Measurements from ENCODE around the gene KCNK1. TPM values are rescaled to one million over a fixed set of nuclear protein-coding genes. Genes with fewer than 3 reads are reported as not detected.

The KCNK1 gene
- total and polyA plus RNA-seq, 4 experiments from 2014 or later, result not detected

DNA sequence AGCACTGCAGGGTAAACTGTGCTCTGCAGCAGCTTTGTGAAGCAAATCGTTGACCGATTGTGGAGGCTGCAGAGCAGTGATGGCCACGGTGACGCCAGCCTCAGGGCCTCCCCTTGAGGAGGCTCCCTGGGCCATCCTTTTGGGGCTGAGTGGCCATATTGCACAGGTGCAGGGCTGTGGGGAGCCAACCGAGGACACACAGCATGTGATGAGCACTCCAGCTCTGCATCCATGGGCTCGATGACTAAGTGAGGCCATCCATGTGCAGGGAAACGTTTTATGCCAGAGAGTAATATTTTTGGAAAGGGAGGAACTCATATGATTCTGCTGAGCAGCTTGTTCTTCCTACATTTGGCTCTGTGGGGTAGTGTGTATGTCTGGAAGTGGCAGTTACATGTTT lies 24.6 kb downstream of the KCNK1 start:
- H3K9me3 Mint-ChIP-seq, result peaks cover 0 to 7% (median 0%) of the 10 kb centered on the region in 8 donors
- Histone ChIP-seq H3K9me3 (ENCODE audit: control insufficient read depth in 1 of 2, low read length in 2 of 2) (no peaks in the 10 kb centered on the region), H3K27ac (ENCODE audit: low read depth, low read length) (no peak overlapping the region), H3K4me1 (ENCODE audit: insufficient read depth, low read length) (no peaks in the 10 kb centered on the region), H3K36me3 (ENCODE audit: insufficient read depth, low read length) (no peaks in the 10 kb centered on the region), H3K4me3 (ENCODE audit: low read length in 2 of 2) (no peak overlapping the region), H3K27me3 (ENCODE audit: insufficient read depth, low read length) (no peaks in the 10 kb centered on the region)
- POLR2A ChIA-PET (ENCODE audit: partially characterized antibody), result no interaction called here
- intact Hi-C loops (cut with micrococcal nuclease), result no loop called here
- no peaks in the 10 kb centered on the region for H3K4me1 Mint-ChIP-seq
- DNase-seq, result no peak
- no peak overlapping the region for H3K27ac Mint-ChIP-seq
- no peaks in the 10 kb centered on the region for H3K36me3 Mint-ChIP-seq
- no peak overlapping the region for H3K4me3 Mint-ChIP-seq
- peaks cover 9 to 13% of the 10 kb centered on the region in 2 donors for H3K27me3 Mint-ChIP-seq
- CTCF ChIA-PET (ENCODE audit: partially characterized antibody), result interaction anchor here (0.7 kb wide), 1 partner anchor 9 kb away, joined by 4 read pairs; no protein-coding TSS in a partner anchor

DNA sequence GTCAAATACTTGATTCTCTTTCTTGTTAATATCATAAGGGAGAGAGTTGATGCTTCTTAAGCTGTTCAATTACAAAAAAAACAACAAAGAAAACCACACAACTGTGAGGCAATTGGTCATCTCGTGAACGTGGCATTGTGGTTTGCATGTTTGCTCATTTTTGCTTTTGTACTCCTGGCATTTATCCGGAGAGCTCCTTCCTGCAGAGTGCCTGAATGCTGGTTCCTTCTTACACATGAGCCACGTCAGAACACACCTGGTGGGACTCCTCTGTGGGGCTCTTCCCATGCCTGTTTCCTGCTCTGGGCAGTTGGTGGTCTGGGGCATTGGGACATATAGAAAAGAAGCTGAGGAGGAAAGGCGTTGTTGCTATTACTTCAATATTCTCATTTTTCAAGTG lies 25.7 kb downstream of the KCNK1 start:
- H3K9me3 Mint-ChIP-seq, result peaks cover 0 to 10% (median 0%) of the 10 kb centered on the region in 8 donors
- peaks cover 9 to 11% of the 10 kb centered on the region in 2 donors for H3K27me3 Mint-ChIP-seq
- H3K36me3 Mint-ChIP-seq, result no peaks in the 10 kb centered on the region
- ChIA-PET CTCF (ENCODE audit: partially characterized antibody) (no interaction called here), POLR2A (ENCODE audit: partially characterized antibody) (no interaction called here)
- no peak overlapping the region for H3K27ac Mint-ChIP-seq
- Histone ChIP-seq H3K4me3 (ENCODE audit: low read length in 2 of 2) (no peak overlapping the region), H3K9me3 (ENCODE audit: control insufficient read depth in 1 of 2, low read length in 2 of 2) (no peaks in the 10 kb centered on the region), H3K27ac (ENCODE audit: low read depth, low read length) (no peak overlapping the region), H3K4me1 (ENCODE audit: insufficient read depth, low read length) (no peaks in the 10 kb centered on the region), H3K36me3 (ENCODE audit: insufficient read depth, low read length) (no peaks in the 10 kb centered on the region), H3K27me3 (ENCODE audit: insufficient read depth, low read length) (no peaks in the 10 kb centered on the region)
- H3K4me1 Mint-ChIP-seq, result no peaks in the 10 kb centered on the region
- no peak for DNase-seq
- H3K4me3 Mint-ChIP-seq, result no peak overlapping the region
- intact Hi-C loops (cut with micrococcal nuclease), result no loop called here

DNA sequence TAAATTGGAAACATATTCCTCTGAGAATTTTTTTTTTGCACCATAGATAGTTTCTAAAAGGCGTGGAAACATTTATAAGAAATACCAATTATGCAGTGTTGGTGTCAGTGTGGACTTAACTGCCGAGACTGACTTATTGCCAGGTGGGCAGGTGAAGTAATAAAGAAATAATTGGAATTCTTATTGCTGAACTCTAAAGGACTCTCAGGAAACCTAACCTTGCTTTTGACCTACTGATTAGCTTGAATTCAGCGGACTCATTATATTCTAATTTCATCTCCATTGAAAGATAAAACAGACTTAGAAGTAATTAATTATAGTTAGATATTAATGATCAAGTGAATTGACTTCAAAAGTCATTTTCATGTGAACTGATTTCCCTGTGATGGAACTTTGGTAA lies 26.3 kb downstream of the KCNK1 start:
- Mint-ChIP-seq H3K4me3 (no peak overlapping the region), H3K9me3 (peaks cover 0 to 10% (median 0%) of the 10 kb centered on the region in 8 donors), H3K27ac (no peak overlapping the region), H3K27me3 (peaks cover 9 to 11% of the 10 kb centered on the region in 2 donors), H3K36me3 (no peaks in the 10 kb centered on the region), H3K4me1 (no peaks in the 10 kb centered on the region)
- H3K27me3 ChIP-seq (ENCODE audit: insufficient read depth, low read length), result no peaks in the 10 kb centered on the region
- no peaks in the 10 kb centered on the region for H3K9me3 ChIP-seq (ENCODE audit: control insufficient read depth in 1 of 2, low read length in 2 of 2)
- ChIA-PET CTCF (ENCODE audit: partially characterized antibody) (no interaction called here), POLR2A (ENCODE audit: partially characterized antibody) (no interaction called here)
- H3K4me3 ChIP-seq (ENCODE audit: low read length in 2 of 2), result no peak overlapping the region
- no peak for DNase-seq
- intact Hi-C loops (cut with micrococcal nuclease), result no loop called here
- H3K27ac ChIP-seq (ENCODE audit: low read depth, low read length), result no peak overlapping the region
- H3K4me1 ChIP-seq (ENCODE audit: insufficient read depth, low read length), result no peaks in the 10 kb centered on the region
- no peaks in the 10 kb centered on the region for H3K36me3 ChIP-seq (ENCODE audit: insufficient read depth, low read length)

DNA sequence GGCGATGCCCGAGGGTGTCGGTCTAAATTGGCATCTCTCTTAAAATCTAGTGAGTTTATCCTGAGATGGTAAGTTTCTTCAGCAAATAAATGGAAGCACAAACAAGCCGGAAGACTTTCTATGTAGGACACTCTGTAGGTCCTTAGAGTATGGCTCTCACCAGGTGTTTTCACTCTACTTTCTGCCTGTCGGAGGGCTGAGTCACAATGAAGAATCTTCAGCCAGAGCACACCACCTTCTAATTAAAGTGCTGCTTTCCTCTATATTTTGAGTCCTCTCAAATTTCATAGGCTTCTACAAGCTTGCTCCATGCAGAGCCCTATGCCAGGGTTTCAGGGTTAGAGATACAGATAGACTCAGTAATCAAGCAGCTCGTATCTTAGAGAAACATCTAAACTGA lies 27.1 kb downstream of the KCNK1 start:
- ChIA-PET POLR2A (ENCODE audit: partially characterized antibody) (no interaction called here), CTCF (ENCODE audit: partially characterized antibody) (interaction anchor here (1.2 kb wide), 1 partner anchor 446 kb away, joined by 3 read pairs; no protein-coding TSS in a partner anchor)
- Histone ChIP-seq H3K4me1 (ENCODE audit: insufficient read depth, low read length) (no peaks in the 10 kb centered on the region), H3K36me3 (ENCODE audit: insufficient read depth, low read length) (no peaks in the 10 kb centered on the region), H3K4me3 (ENCODE audit: low read length in 2 of 2) (no peak overlapping the region), H3K27me3 (ENCODE audit: insufficient read depth, low read length) (no peaks in the 10 kb centered on the region), H3K27ac (ENCODE audit: low read depth, low read length) (no peak overlapping the region), H3K9me3 (ENCODE audit: control insufficient read depth in 1 of 2, low read length in 2 of 2) (no peaks in the 10 kb centered on the region)
- intact Hi-C loops (cut with micrococcal nuclease), result no loop called here
- no peak overlapping the region for H3K4me3 Mint-ChIP-seq
- H3K9me3 Mint-ChIP-seq, result peaks cover 0 to 10% (median 0%) of the 10 kb centered on the region in 8 donors
- no peak for DNase-seq
- H3K27me3 Mint-ChIP-seq, result peaks cover 9 to 11% of the 10 kb centered on the region in 2 donors
- no peaks in the 10 kb centered on the region for H3K36me3 Mint-ChIP-seq
- no peak overlapping the region for H3K27ac Mint-ChIP-seq
- H3K4me1 Mint-ChIP-seq, result no peaks in the 10 kb centered on the region

DNA sequence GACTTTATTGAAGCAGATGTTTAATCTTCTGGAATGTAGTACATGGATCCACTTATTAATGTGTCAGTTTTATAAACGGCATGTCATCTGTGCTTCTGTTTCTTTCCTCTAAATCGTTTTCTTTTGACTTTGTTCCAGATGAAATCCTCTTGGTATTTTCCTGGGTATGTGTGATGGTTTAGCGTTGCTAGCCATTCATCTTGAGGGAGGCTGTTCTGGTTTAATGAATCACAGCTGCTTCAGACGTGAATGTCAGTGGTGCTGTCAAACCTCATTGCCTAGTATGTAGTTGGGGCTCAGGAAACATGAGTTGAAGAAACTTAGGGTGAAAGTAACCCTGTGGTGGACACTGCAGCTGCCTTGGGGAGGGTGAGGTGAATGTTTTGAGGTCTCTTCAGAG lies 33.2 kb downstream of the KCNK1 start:
- Histone ChIP-seq H3K9me3 (ENCODE audit: control insufficient read depth in 1 of 2, low read length in 2 of 2) (no peaks in the 10 kb centered on the region), H3K4me3 (ENCODE audit: low read length in 2 of 2) (no peak overlapping the region), H3K27ac (ENCODE audit: low read depth, low read length) (no peak overlapping the region), H3K36me3 (ENCODE audit: insufficient read depth, low read length) (no peaks in the 10 kb centered on the region), H3K27me3 (ENCODE audit: insufficient read depth, low read length) (no peaks in the 10 kb centered on the region), H3K4me1 (ENCODE audit: insufficient read depth, low read length) (no peaks in the 10 kb centered on the region)
- peaks cover 0 to 3% (median 0%) of the 10 kb centered on the region in 8 donors for H3K9me3 Mint-ChIP-seq
- intact Hi-C loops (cut with micrococcal nuclease), result no loop called here
- H3K4me3 Mint-ChIP-seq, result no peak overlapping the region
- ChIA-PET CTCF (ENCODE audit: partially characterized antibody) (no interaction called here), POLR2A (ENCODE audit: partially characterized antibody) (no interaction called here)
- peaks cover 2 to 3% of the 10 kb centered on the region in 2 donors for H3K27me3 Mint-ChIP-seq
- no peaks in the 10 kb centered on the region for H3K36me3 Mint-ChIP-seq
- DNase-seq, result no peak
- no peaks in the 10 kb centered on the region for H3K4me1 Mint-ChIP-seq
- no peak overlapping the region for H3K27ac Mint-ChIP-seq

DNA sequence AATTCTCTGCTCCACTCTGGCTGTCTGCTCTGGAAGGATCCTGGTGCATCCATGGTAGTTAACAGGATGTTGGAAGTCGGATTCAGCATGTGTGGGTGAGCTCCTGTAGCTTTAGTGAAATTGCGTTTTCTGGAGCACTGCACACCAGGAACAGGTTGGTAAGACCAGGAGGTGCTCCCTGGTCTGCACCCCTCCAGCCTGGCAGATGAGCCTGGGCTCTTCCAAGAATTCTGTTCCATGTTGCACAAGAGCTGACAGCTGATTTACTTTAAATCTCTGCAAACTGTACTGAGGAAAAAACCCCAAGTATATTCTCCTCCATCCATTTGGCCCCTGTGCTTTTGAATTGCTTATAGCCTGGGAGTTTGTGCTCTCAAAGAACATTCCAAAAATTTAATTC lies 33.7 kb downstream of the KCNK1 start:
- intact Hi-C loops (cut with micrococcal nuclease), result no loop called here

DNA sequence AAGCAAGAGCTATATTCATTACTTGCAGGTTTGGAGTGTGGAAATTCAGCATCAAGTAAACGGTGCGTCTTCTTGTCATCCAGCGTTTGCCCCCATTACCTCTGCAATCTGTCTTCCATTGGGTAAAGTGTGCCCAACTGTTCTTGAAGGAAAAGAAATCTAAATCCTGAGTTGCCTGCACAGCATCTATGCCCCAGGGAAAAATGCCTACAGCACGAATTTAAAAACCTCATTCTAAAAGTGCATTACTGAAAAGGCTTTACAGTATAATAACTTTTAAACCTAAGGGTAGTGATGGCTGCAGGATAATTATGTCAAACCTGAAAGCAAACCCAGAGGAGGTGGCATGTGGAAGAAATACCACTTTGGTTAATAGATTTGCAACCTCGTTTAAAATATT lies 37.2 kb downstream of the KCNK1 start:
- Mint-ChIP-seq H3K4me3 (no peak overlapping the region), H3K27me3 (no peaks in the 10 kb centered on the region), H3K27ac (no peak overlapping the region), H3K9me3 (peaks cover 0 to 2% (median 0%) of the 10 kb centered on the region in 8 donors), H3K4me1 (no peaks in the 10 kb centered on the region), H3K36me3 (no peaks in the 10 kb centered on the region)
- no peaks in the 10 kb centered on the region for H3K27me3 ChIP-seq (ENCODE audit: insufficient read depth, low read length)
- ChIA-PET POLR2A (ENCODE audit: partially characterized antibody) (no interaction called here), CTCF (ENCODE audit: partially characterized antibody) (no interaction called here)
- no peaks in the 10 kb centered on the region for H3K36me3 ChIP-seq (ENCODE audit: insufficient read depth, low read length)
- intact Hi-C loops (cut with micrococcal nuclease), result no loop called here
- no peaks in the 10 kb centered on the region for H3K9me3 ChIP-seq (ENCODE audit: control insufficient read depth in 1 of 2, low read length in 2 of 2)
- no peak for DNase-seq
- H3K27ac ChIP-seq (ENCODE audit: low read depth, low read length), result no peak overlapping the region
- no peaks in the 10 kb centered on the region for H3K4me1 ChIP-seq (ENCODE audit: insufficient read depth, low read length)
- no peak overlapping the region for H3K4me3 ChIP-seq (ENCODE audit: low read length in 2 of 2)

More for the DNA sequence above, 33.7 kb downstream of the KCNK1 start:
- Mint-ChIP-seq H3K9me3 (peaks cover 0 to 3% (median 0%) of the 10 kb centered on the region in 8 donors), H3K27ac (no peak overlapping the region), H3K27me3 (peaks cover 0 to 3% of the 10 kb centered on the region in 2 donors), H3K4me1 (no peaks in the 10 kb centered on the region), H3K36me3 (no peaks in the 10 kb centered on the region), H3K4me3 (no peak overlapping the region)
- Histone ChIP-seq H3K4me3 (ENCODE audit: low read length in 2 of 2) (no peak overlapping the region), H3K27ac (ENCODE audit: low read depth, low read length) (no peak overlapping the region), H3K36me3 (ENCODE audit: insufficient read depth, low read length) (no peaks in the 10 kb centered on the region), H3K4me1 (ENCODE audit: insufficient read depth, low read length) (no peaks in the 10 kb centered on the region), H3K27me3 (ENCODE audit: insufficient read depth, low read length) (no peaks in the 10 kb centered on the region), H3K9me3 (ENCODE audit: control insufficient read depth in 1 of 2, low read length in 2 of 2) (no peaks in the 10 kb centered on the region)
- ChIA-PET POLR2A (ENCODE audit: partially characterized antibody) (no interaction called here), CTCF (ENCODE audit: partially characterized antibody) (no interaction called here)
- no peak for DNase-seq

Measured in CD4-positive, alpha-beta memory T cell (primary cell).